Endothelial cell of umbilical vein (primary cell): Measurements from ENCODE around the gene PPFIA2.

Source experiments
- EZH2 ChIP-seq: IDR thresholded peaks from 2 replicates; pipeline ENCODE4 v1.6.1; 2012; ENCODE audit warnings: borderline replicate concordance, low read depth, mild to moderate bottlenecking, moderate library complexity, low read length, inconsistent platforms; ENCODE audit not compliant: severe bottlenecking
- POLR2AphosphoS5 ChIP-seq: IDR thresholded peaks from 2 replicates; pipeline ENCODE4 v1.6.1; 2012; ENCODE audit warnings: low read depth, mild to moderate bottlenecking, control low read depth, low read length, moderate library complexity; ENCODE audit not compliant: insufficient read depth
- TF ChIP-seq, protein P1 (sequence below), 2 donors: IDR thresholded peaks; 1 replicate in 1 of 2; 2 replicates in 1 of 2; pipeline ENCODE4 v1.5.1; 2011; ENCODE audit warnings: low read length in 2 of 2, mild to moderate bottlenecking in 2 of 2, moderate library complexity in 2 of 2, control low read depth in 1 of 2, inconsistent platforms in 1 of 2, low read depth in 1 of 2; ENCODE audit not compliant: insufficient read depth in 1 of 2; ENCODE audit errors: extremely low read depth in 1 of 2

DNA sequence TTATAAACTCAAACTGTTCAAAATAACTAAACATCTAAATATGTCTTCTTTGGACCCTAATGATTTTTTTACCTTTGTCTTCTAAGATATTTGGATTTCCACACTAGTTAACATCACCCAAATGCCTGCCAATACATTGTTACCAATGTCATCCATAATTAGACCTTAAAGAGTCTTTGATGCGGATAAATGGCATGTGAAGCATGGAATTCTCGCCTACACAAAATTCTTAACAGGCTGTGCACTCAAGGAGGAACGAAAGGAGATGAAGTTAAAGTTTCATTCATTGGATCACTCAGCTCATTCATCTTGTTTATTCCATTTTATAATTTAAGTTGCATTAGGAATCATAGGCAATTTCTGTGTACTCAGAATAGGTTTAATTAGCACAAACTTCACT, 461.5 kb downstream of the PPFIA2 start:
- TF ChIP-seq EZH2 (no peak), POLR2AphosphoS5 (no peak)
- TF ChIP-seq, protein P1, sequence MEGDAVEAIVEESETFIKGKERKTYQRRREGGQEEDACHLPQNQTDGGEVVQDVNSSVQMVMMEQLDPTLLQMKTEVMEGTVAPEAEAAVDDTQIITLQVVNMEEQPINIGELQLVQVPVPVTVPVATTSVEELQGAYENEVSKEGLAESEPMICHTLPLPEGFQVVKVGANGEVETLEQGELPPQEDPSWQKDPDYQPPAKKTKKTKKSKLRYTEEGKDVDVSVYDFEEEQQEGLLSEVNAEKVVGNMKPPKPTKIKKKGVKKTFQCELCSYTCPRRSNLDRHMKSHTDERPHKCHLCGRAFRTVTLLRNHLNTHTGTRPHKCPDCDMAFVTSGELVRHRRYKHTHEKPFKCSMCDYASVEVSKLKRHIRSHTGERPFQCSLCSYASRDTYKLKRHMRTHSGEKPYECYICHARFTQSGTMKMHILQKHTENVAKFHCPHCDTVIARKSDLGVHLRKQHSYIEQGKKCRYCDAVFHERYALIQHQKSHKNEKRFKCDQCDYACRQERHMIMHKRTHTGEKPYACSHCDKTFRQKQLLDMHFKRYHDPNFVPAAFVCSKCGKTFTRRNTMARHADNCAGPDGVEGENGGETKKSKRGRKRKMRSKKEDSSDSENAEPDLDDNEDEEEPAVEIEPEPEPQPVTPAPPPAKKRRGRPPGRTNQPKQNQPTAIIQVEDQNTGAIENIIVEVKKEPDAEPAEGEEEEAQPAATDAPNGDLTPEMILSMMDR (IDR thresholded peaks at IDR 0.05; ENCODE audit: extremely low read depth in 1 of 2, insufficient read depth in 1 of 2, low read depth in 1 of 2, low read length in 2 of 2) = no peak
